DMS 273 treated with DMSO at 0.1 percent for 48 hours (cell line): ENCODE measurements around the gene TRAF7.

Source experiments
- DNase-seq: peaks from one replicate; lab custom pipeline; 2025; lab: John Stamatoyannopoulos, UW

The TRAF7 gene

DNA sequence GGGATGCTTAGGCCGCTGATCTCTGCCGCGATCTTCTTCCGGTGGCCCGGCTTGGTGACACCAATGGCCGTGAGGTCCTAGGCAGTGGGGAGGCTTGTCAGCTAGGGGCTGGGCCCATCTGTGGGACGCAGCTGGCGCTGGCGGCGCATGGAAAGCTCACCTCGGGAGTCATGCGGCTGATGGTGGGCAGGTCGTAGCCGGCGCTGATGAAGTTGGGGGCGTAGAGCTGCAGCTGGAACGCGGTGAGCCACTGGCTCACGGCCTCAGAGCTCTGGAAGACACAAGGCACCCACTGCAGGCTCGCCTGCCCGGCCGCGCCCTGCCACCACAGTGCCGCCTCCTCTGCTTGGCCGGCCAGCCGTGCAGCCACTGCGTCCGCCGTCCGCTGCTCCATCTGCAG, 28.1 kb downstream of the TRAF7 start:
- no peak for DNase-seq

- DNase-seq, result no peak
Observed at GRCh38 chr16:2184346-2184745, 28.8 kb downstream of the TRAF7 start.

DNA sequence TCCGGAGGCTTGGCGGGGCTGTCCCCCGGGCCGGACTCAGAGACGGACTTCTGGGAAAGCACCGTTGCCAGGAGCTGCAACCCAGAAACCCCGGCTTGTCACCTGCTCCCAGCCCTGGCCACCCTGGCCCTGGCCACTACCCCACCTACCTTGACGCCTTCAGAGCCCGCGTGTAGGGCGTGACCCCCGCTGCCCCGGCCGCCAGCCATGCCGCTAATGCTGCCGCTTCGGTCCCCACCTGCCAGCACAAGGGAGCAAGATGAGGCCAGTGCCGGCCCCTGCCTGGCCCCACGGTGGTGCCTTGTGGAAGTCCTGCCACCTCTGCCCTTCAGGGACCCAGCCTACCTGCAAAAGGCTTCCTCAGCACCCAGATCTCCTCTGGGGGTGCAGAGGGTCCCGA, 29.4 kb downstream of the TRAF7 start:
- DNase-seq, result no peak

DNA sequence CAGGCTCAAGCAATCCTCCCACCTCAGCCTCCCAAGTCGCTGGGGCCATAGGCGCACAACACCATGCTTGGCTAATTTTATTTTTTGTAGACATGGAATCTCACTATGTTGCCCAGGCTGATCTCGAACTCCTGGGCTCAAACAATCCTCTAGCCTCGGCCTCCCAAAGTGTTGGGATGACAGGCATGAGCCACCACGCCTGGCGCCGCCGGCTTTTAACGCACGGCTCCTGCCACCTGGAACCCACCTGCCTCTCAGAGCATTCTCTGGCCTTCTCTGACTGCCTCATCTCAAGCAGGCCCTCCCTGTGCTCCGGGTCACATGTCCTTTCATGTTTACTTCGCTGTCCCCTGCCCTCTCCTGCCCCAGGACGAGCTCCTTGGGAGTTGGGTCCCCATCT, 30.5 kb downstream of the TRAF7 start:
- DNase-seq, result no peak

DNA sequence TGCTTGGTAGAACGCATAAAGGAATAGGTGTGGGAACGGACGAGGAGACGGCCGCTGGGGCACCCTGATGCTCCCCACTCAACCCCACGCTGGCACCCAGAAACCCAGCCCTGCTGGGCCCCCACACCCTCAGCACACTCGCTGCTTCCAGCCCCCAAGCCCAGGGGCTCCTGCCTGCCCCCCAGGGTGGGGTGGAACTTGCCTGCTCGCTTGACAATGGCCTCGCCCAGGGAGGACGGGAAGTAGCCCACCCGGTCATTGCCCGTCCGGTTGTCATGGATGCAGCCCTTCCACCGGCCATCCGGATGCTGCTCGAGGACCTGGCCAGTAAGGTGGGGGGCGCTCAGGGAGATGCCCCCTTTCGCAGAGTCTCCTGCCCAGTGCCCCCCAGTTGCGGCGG, 30.9 kb downstream of the TRAF7 start:
- DNase-seq, result no peak

DNA sequence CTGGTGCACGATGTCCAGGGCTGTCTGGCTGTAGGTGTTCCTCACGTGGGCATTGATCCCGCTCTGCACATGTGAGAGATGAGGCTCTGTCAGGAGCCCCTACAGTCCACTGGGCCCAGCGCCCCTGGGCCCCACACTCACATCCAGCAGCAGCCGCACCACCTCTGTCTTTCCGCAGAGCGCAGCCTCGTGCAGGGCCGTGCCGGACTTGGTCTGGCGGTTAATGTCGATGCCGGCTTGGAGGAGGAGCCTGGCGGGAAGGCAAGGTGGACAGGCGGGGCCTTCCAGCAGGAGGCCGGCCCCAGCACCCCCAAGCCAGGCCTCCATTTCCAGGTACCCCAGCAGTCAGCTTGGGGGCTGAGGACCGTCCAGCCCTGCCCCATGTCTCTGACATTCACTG, 31.6 kb downstream of the TRAF7 start:
- DNase-seq, result no peak

- no peak for DNase-seq
Observed at GRCh38 chr16:2188395-2188794, 32.8 kb downstream of the TRAF7 start.

GRCh38 chr16:2189252-2189893, 33.8 kb downstream of the TRAF7 start:
- DNase-seq, result no peak

DNA sequence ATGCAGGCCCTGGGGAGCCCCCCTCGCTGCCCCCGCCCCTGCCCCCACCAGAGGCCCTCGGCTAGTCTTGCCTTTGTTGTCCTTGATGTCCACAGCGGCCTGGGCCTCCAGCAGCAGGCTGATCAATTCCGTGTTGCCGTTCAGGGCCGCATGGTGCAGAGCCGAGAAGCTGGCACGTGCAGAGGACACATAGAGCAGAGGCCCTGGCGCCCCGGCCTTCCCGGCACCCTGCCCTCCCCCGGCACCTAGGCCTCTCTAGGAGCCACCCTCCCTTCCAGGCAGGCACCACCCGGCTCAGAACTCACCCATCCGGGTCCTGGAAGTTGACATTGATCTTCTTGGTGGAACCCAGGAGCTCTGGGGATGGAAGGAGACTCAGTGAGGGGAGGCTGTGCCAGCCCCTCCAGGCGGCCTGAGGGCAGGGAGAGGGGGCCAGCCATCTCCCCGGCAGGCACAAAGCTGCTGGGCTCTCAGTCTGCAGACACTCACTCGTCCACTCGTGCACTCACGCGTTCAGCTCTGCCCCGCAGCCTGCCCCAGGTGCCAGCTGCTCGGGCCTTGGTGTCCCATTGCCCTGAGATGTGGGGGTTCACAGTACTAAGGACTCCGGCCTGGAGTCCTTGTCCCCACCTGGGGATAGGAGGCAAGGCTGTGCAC, 34.5 kb downstream of the TRAF7 start:
- DNase-seq, result no peak

DNA sequence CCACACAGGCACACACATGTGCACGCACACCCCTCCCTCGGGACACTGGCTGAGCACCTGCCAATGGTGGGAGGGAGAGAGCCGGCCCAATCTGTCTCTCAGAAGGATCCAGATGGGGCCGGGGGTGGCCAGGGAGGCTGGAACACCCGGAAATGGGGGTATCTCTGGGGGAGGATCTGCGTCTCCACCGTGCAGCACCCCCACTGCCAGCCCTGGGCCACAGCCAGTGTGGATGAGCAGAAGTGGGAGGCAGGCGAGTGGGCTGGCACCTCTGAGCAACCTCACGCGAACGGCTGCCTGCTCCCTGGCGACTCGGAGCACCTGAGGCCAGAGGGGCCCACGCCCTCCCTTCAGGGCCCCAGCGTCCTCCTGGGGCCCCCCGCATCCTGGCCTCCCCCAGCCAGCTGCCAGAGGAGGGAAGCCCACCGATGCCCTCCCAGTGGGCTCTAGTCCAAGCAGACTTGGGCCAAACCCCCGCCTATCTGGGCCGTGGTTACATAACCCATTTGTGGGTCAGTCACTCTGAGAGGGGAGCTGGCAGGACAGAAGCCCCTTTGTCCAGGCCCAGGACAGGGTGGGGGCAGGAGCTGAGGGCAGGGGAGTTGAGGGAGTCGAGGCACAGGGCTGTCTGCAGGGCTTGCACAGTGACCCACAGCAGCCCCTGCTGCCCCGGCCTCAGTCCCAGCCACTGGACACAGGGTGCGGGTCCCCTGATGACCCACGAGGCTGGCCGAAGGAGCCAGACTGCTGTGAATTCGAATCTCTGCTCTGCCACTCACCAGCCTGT, 35.3 kb downstream of the TRAF7 start:
- no peak for DNase-seq

- DNase-seq, result no peak
Observed at GRCh38 chr16:2191446-2191706, 35.8 kb downstream of the TRAF7 start.

DNA sequence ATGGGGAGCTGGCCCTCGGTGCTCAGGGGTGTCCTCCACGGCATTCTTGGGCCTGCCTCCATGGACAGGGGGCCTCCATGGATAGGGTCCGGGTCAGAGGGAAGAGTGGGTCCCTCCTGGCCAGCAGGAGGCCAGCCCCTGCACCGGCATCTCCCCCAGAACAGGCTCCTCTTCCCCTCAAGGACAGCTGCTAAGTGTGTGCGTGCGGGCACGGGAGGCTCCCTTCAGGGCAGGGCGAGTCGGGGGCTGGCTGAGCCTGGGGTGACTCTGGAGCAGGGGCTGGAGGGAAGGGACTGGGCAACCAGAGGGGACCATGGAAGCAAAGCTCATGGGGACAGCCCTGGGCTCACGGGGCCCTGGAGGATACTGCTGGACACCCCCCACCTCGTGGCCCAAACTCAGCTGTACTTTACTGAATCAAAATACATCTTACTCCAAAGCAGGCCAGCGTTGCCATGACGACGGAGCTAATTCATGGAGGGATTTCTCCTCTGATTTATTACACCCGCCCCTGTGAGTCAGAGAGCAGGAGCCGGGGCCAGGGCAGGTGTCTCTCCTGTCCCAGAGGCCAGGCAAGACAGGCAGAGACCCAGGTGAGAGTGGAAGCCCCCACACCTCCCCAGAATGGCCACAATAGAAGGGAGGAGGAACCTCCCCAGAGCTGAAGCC, 38.7 kb downstream of the TRAF7 start:
- DNase-seq, result no peak

GRCh38 chr16:2194852-2195321, 39.3 kb downstream of the TRAF7 start:
- DNase-seq, result peak; percentile 34

DNA sequence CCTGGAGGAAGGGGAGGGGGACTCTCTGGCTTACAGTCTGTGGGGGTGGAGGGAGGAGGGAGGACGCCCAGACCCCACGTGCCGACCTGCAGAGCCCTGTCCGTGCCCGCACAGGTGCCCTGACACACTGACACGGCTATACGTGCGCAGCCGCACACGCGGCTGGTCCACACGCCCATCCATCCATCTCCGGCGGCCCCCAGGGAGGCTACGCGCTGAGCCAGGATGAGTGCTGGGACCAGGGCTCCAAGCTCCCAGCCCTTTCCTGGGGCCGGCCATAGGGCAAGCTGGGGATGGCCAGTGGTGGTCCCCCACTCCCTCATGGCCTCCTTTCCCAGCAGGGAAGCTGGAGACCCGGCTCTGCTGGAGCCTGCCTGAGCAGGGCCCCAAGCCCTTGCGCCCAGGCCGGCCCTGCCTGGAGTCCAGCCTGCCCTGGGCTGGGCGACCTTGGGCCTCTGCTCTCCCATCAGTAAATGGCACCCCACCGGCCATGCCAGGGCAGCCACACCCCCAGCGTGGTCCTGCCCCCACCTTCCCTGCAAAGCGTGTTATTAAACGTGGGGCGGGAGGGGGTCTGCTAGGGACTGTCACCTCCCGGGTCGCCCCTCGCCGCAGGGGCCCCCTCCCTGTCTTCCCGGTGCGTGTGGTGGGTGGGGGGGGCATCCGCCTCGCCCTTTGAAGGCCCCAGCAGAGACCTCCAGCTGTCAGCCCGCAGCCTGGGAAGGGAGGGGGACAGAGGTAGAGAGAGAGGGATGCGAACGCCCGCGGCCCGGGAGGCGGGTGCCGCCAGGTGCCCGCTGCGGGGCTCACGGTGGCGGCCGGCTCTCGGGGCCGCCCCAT, 40.0 kb downstream of the TRAF7 start:
- DNase-seq, result no peak

DNA sequence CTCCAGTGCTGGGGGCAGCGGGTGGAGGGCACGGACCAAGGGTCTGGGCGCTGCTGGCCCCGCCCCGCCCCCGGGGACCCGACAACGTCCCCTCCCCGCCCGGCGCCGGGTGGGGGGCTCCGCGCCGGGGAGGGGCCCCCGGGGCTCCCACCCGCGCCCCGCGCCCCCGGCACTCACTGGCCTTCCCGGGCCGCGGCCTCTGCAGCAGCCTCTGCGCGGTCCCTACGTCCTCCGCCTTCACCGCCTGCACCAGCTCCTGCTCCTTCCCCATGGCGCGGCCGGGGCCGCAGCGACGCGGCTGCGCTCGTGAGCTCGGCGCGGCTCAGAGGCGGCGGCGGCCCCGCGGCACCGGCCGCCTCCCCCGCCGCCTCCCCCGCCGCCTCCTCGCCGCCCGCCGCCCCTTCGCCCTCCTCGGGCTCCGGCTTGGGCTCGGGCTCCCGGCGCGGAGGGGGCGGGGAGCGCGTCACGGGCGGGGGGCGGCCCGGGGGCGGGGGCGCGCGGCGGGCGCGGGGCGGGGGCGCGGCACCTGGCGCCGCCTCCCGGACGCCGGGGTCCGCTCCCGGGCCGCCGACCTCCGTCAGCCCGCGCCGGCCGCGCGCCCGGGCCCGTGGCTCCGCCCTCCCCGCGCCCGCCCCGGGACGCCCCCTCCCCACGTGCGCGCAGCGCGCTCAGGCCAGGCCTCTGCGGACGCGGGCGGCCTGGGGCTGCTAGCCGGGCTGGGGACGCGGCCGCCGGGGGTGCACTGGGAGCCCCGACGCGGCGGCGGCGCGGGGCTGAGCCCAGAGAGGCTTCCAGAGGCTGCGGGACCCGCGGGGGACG, 40.8 kb downstream of the TRAF7 start, which contains the start of gene CASKIN1:
Gene CASKIN1, minus strand, starts transcription at position 444 of the 819 bp plus-strand sequence. Its CDS starts 173 bp downstream, at position 271.
- DNase-seq, result no peak

GRCh38 chr16:2196981-2197511, 41.5 kb downstream of the TRAF7 start:
- DNase-seq, result no peak

DNA sequence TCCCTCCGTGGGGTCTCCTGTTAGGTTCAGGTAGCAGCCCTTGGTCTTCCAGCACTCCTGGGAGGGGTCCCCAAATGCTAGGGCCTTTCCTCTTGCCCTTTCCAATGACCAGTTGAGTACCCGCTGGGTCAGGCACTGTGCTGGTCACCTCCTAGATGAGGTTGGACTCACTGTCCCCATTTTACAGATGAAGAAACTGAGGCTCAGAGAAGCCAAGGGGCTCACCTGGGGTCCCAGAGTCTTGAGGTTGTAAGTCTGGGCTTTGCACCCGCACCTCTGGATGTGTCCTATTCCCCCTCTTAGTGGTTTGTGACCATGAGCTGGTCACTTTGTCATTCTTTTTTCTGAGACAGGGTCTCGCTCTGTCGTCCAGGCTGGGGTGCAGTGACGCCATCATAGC, 42.2 kb downstream of the TRAF7 start:
- DNase-seq, result no peak

- no peak for DNase-seq
Observed at GRCh38 chr16:2198283-2198682, 42.7 kb downstream of the TRAF7 start.

- DNase-seq, result no peak
Observed at GRCh38 chr16:2199095-2199494, 43.5 kb downstream of the TRAF7 start.

DNA sequence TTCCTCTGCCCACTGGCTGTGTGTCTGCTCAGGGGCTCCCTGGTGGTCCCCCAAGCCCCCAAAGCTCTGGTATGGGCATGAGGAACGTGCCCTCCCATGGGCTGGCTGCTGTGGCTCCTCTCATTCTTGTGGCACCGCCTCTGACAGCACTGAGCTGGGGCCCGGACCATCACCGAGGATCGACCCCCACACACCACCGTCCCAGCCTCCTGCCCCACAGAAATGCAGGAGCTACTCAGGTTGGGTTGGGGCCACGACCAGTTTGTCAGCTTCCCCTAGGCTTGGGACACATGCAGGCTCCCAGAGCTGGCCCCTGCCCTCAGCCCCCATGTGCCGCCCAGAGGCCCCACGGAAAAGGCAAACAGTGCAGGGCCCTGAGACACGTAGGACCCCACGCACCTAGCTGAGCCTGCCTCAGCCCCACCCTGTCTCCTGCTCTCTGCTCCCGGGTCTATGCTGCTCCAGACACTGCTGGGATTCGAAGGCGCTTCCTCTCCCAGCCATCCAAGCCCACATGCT, 44.1 kb downstream of the TRAF7 start:
- no peak for DNase-seq
